Stimulated activated CD8-positive, alpha-beta memory T cell treated with anti-CD3 and anti-CD28 coated beads, Interleukin-7, amount 100 ng/mL, for 4 hours (primary cell): ENCODE measurements around the gene RAPGEF3.

Source experiments
- DNase-seq, 2 donors: peaks; one replicate each; pipeline ENCODE4 v3.0.0-alpha.2; 2020; ENCODE audit warnings: low read depth in 2 of 2

Gene RAPGEF3

GRCh38 chr12:47687636-47688035 is 71.0 kb downstream of the RAPGEF3 start:
- no peak for DNase-seq

GRCh38 chr12:47686645-47687240 is 71.9 kb downstream of the RAPGEF3 start:
- no peak for DNase-seq
